HG03565 (cell line): Measurements from ENCODE around the gene CALN1.
"Not testable (repeated sequence)": the region's sequence is repeated elsewhere in the genome, so short reads cannot be mapped to it uniquely, and the experiment has no call there.

Experiments
- ATAC-seq: cut with Tn5 transposase; IDR thresholded peaks from one replicate; pipeline ENCODE4 v1.9.1; 2021; ENCODE audit warnings: mild to moderate bottlenecking, moderate library complexity; ENCODE audit not compliant: unreplicated experiment

Gene CALN1

GRCh38 chr7:72412121-72412618 lies at the start of gene CALN1:
TSS of gene CALN1 (minus strand) at chr7:72412338.
- ATAC-seq, result not testable (repeated sequence)

DNA sequence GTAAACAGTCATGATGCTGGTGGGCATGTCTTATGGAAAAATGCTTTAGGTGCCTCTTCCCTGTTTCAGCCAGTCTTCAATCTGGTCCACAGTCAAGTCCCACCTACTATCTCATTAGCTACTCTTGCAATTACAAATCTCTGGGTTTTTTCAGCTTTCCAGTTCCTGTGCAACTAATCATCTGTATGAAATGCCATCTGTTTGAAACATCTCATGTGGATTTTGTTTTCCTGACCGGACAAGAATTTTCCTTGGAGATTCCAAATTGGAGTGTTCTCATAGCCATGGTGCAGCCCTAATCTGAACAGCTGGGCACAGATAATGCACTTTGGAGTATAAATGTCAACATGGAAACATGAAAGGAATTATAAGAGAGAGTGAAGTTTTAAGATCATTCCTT lies 41.3 kb upstream of the CALN1 start:
- no peak for ATAC-seq

- no peak for ATAC-seq
These were observed 35.5 kb upstream of the CALN1 start for GRCh38 chr7:72447465-72448204.

- no peak for ATAC-seq
These were observed 34.7 kb upstream of the CALN1 start for GRCh38 chr7:72446591-72447462.

DNA sequence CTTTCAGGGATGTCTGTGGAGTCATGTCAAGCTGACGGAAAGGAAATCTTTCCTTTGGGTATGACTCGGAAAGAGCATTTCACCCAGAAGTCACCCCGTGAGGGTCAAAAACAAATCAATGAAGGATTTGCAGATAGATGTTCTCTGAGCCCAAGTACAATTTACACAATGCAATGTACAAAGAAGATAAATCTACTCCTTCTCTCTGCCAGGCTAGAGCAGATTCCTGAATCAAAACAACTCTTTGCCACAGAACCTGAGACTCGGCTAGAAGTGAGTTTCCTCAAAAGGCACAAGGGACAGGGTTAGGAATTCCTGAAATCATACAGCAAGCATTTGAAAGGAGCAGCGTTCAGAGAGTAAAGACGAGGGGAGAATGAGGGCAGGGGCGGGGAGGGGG lies 34.0 kb upstream of the CALN1 start:
- no peak for ATAC-seq

DNA sequence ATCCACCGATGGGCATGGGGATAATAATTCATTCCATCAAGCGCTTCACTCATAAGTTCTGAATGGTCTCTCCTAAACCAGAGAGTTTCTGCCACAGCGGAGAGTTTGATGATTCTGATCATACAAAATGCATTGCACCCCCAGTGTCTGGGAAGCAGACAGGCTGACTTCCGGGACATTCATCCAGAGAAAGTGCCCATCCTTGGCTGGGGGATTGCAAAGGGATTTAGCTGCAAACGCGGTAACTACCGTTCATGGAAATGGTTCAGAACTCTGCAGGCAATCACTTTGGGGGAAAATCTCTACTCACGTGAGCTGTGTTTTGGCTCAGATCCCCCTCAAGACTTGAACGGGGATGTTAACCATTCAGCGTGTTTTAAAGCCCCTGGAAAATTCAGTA lies 33.4 kb upstream of the CALN1 start:
- no peak for ATAC-seq

DNA sequence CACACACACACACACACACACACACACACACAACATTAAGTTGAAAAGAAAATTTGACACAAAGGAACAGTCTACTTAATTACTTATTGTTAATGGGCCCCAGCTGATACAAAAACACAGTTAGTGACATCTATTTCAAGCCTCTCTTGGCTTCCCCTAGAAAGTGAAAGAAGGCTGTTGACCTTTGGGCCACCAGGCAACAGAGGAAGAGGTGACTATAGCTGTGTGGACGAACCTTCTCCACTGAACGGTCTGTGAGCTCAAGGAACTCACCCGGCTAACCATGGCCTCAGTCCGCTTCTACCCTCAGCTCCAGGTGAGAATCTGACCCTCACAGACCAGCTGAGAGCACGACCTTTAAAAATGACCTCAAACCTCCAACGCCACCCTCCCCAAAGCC lies 32.9 kb upstream of the CALN1 start:
- no peak for ATAC-seq

DNA sequence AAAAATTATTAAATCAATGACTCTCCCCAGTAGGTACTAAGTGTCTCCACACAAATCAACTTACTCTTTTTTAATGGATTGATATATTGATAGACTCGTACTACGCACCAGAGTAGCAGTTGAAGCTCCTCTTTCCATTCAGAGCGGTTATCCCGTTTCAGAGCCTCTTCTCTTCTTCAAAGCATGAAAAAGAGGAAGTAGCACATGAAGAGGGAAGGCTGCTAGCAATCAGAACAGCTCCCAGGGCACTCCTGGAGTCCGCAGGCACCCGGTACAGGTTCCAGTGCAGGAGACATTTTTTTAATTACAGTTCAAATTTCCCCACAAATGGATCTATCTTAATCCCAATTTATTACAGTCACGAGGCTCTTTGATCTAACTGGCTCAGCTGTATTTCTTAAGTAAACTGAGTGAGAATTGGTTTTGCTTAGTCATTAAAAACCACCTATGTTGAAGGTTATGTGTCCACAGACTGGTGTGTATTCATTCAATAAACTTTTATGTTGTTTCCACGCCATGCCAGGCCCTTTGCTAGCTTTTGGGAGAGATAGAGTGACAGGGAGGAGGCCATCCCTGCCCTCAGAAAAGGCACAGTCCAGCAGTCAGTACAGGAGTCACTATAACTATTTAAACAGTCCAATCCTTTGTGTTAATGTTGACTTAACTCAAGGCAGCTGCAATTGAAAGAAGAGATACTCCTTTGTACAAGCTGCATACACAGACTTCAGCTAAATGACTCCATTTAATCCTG lies 32.1 kb upstream of the CALN1 start:
- peak; percentile 59 for ATAC-seq

GRCh38 chr7:72441791-72442190 lies 29.7 kb upstream of the CALN1 start:
- ATAC-seq, result no peak

DNA sequence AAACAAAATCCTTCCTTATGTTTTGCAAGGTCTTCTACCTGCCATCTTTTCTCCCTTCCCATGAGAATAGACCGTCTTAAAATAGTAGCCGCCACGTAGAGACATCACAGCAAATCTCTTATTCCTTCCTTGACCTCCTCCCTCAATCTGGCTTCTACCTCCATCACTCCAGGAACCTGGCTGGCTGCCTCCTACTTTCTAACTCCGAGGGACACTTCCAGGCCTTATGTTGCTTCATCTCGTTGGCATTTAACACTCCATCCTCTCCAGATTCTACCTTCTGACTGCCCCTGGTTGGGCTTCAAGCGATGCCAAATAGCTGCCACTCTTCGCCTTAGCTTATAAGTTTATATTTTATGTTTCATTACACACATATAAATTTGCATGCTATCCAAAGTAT lies 26.4 kb upstream of the CALN1 start:
- no peak for ATAC-seq

DNA sequence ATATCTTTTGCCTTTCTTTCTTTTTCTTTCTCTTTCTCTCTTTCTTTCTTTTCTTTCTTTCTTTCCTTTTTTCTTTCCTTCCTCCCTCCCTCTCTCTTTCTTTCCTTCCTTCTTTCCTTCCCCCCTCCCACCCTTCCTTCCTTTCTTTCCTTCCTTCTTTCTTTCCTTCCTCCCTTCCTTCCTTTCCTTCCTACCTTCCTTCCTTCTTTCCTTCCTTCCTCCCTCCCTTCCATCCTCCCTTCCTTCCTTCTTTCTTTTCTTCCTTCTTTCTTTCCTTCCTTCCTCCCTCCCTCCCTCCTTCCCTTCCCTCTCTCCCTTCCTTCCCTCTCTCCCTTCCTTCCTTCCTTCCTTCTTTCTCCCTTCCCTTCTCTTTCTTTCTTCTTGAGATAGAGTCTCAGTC lies 25.5 kb upstream of the CALN1 start:
- no peak for ATAC-seq

GRCh38 chr7:72437061-72437585 lies 25.0 kb upstream of the CALN1 start:
- no peak for ATAC-seq

GRCh38 chr7:72435925-72436480 lies 23.9 kb upstream of the CALN1 start:
- no peak for ATAC-seq

DNA sequence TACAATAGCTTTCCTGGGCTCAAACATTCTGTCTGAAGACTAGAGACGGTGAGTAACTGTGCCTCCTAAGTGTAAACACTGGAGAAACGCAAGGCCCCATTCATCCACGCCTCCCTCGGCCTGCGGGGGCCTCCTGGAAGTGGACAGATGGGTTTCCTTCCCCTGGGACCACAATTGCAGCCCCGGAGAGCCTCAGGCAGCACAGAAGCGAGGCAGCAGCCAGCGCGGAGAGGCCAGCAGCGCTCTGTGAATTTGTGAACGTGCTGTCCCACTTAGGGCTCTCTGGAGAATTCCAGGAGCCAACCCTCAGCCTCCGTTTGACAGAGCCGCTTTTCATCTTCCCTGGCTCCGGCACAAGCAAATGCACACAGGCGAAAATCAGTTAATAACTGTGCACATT lies 23.2 kb upstream of the CALN1 start:
- ATAC-seq, result no peak

DNA sequence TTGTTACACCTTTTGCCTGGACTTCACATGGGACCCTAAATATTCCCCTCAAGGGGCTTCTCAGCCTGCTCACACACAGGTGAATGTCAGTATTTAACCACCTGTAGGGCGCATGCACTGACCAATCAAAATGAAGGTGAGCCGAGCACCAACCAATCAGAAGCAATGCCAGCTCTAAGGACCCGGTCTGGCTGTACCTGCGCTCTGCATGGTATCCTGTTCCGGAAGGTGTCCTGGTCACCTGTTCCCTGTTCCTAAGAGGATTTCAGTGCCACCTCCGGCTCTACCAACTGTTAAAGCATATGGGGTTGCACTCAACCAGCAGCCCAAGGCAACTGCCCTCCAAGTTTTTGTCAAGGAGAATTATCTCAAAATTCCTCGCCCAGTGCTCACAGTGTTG lies 18.4 kb upstream of the CALN1 start:
- no peak for ATAC-seq

DNA sequence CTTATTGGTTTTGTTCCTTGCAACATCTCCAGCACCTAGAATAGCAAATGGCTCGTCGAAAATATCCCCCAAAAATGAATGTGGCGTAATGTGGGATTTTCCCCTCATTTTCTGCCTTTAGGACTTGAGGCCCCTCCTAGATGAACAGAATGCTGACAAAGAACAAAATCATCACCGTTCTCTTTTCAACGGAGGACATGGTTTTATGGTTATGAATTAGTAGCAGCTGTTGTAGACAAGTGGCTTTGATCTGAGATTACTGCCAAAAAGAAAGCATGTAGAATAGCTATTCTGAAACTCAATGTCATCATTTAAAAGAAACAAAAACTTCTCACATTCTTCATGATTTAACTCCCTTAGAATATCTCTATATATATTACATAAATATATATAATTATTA lies 17.2 kb upstream of the CALN1 start:
- no peak for ATAC-seq

- ATAC-seq, result no peak
These were observed 4.7 kb upstream of the CALN1 start for GRCh38 chr7:72416846-72417245.

DNA sequence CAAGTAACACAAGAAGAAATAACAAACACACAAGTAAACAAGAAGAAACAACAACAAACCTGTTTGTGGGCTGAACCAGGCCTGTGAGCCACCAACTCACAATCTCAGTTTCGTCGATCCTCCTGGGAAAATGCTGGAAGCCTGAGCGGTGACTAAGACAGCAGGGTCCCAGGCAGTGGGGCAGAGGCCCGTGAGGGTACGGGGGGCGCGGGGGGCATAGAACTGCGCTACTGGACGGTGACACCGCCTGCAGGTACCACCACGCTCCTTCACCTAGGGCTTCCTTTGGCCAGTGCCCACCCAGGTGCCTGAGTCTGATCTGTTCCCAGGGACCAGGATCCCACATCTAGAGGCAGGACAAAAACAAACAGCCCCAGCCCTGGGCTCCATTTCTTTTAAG lies 3.4 kb upstream of the CALN1 start:
- no peak for ATAC-seq

- no peak for ATAC-seq
These were observed 1.7 kb upstream of the CALN1 start for GRCh38 chr7:72413886-72414285.

DNA sequence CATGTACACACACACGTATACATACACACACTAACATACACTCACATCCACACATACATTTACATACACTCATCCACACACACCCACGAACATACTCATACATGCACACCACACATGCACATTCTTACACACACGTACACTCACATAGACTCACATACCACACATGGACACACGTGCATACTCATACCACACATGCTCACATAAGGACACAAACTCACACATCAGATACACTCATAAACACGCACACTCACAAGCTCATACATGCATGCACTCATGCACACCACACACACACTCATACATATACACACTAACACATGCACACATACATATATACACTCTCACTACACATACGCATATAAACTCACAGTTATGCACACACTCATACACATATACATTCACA lies 1.2 kb upstream of the CALN1 start:
- ATAC-seq, result no peak

- ATAC-seq, result no peak
These were observed 719 bp downstream of the CALN1 start for GRCh38 chr7:72411419-72411818.
